Breast epithelium (tissue), 3 donors: ENCODE measurements around the gene E2F4.

Source experiments
- POLR2A ChIP-seq: fragments of 450-650 bp; IDR thresholded peaks from one replicate; pipeline ENCODE4 v1.6.1; 2016; ENCODE audit warnings: antibody characterized with exemption, mild to moderate bottlenecking, moderate library complexity
- POLR2AphosphoS5 ChIP-seq, 3 donors: sonication (generic); formaldehyde crosslinking; IDR thresholded peaks; one replicate each; pipeline ENCODE4 v1.6.1; 2017; ENCODE audit warnings: antibody characterized with exemption in 3 of 3
- TF ChIP-seq, protein P1 (sequence below), 3 donors: fragments of 450-650 bp; IDR thresholded peaks; one replicate each; pipeline ENCODE4 v1.5.1; 2016 to 2017; ENCODE audit warnings: antibody characterized with exemption in 3 of 3, mild to moderate bottlenecking in 3 of 3, moderate library complexity in 3 of 3

DNA sequence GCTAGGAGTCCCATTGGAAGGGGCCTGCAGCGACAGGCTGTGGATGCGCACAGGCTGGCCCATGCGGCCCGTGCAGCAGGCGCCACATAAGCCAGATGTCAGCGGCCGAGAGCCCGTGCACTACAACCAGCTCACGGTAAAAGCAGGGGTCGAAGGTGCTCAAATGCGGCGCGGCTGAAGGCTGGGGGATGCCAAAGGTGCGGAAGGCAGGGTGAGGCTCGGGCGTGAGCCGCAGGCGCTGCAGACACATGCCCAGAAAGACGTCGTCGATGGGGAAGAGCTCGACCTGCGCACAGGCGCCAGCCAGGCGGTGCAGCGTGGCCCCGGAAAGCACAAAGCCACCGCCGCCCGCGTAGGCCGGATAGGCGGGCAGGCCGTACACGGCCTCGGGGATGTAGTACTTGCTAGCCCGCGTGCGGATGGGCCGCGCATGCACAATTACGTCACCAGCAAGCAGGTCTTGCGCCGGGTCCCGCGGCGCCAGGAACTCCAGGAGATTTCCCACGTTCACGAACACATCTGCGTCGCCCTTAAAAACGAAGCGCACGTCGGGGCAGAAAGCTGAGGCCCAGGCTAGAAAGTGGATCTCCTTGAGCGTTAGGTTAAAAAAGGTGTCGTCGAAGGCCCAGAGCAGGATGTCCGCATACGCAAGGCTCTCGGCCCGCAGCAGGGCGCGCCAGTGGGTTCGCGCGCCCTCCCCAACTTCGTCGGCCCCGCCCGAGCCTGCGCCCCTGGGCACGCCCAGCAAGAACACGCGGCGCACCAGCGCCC lies 42.5 kb upstream of the E2F4 start:
- TF ChIP-seq, protein P1, sequence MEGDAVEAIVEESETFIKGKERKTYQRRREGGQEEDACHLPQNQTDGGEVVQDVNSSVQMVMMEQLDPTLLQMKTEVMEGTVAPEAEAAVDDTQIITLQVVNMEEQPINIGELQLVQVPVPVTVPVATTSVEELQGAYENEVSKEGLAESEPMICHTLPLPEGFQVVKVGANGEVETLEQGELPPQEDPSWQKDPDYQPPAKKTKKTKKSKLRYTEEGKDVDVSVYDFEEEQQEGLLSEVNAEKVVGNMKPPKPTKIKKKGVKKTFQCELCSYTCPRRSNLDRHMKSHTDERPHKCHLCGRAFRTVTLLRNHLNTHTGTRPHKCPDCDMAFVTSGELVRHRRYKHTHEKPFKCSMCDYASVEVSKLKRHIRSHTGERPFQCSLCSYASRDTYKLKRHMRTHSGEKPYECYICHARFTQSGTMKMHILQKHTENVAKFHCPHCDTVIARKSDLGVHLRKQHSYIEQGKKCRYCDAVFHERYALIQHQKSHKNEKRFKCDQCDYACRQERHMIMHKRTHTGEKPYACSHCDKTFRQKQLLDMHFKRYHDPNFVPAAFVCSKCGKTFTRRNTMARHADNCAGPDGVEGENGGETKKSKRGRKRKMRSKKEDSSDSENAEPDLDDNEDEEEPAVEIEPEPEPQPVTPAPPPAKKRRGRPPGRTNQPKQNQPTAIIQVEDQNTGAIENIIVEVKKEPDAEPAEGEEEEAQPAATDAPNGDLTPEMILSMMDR (IDR thresholded peaks at IDR 0.05) = no peak
- TF ChIP-seq POLR2A (no peak), POLR2AphosphoS5 (IDR thresholded peaks at IDR 0.05) (no peak)
